NCI-H524 treated with DMSO at 0.1 percent for 48 hours (cell line): ENCODE results near the gene MKRN2OS.
"Not testable (repeated sequence)": the region's sequence is repeated elsewhere in the genome, so short reads cannot be mapped to it uniquely, and the experiment has no call there.

Source experiments
- DNase-seq: peaks from one replicate; lab custom pipeline; 2025; lab: John Stamatoyannopoulos, UW

Gene MKRN2OS

DNA sequence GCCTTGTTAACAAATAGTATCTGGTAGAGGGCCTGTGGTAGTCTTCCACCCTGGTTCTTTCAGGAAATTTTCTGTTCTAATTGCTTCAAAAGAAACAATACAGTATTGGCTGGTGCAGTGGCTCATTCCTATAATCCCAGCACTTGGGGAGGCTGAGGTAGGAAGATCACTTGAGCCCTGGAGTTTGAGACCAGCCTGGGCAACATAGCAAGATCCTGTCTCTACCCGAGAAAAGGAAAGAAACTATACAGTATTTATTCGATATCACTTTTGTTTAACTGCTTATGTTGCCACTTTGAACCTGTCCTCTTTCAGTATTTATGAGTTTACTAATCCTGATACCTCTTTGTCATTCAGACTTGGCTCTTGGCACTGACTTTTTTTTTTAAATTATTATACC lies 16.1 kb upstream of the MKRN2OS start:
- no peak for DNase-seq

DNA sequence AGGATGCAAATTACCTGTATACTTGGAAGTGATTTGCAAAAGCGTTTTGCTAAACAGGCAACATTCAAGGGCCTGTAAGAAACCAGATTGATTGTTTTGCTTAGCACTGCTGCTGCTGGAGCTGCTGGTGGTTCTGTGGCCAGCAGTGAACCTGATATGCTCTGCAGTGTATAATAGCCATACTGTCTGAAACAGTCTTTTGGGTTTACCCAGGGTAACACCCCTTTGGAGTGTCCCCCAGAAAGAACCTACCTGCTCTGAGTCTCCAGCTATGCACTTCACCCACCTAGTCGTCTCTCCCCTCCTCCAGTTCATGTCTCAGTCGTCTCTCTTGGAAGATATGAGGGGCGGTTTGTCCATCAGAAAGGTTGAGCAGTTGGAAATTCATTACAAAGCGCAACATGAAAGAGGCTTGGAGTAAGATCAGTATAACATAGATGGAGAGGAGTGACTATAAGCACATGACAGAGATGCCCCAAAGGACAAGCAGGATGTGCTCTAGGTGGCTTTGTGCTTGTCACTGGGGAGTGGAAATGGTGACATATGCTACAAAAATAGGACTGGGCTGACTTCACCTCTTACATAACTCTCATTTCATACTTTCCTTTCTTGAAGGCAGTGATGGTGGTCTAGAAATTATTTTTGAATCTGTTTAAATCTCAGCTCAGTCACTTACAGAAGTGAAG lies 15.3 kb upstream of the MKRN2OS start:
- no peak for DNase-seq

DNA sequence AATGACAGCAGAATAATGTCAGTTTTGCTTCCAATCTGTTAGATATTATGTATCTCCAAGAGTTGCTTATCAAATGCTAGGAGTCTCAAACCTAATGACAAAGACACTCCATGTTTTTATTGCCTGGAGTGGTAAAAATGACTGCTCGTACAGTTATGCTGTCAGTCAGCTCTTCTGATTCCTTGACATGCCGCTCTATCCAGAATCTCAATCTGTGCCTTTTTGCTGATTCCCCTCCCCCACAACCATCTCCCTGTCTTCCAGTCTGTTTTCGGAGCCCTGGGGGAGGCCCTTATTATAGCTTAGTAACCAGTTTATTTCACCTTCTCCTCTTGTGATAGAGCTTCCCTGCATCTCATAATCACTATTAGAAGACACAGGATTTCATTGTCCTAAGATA lies 14.2 kb upstream of the MKRN2OS start:
- no peak for DNase-seq

DNA sequence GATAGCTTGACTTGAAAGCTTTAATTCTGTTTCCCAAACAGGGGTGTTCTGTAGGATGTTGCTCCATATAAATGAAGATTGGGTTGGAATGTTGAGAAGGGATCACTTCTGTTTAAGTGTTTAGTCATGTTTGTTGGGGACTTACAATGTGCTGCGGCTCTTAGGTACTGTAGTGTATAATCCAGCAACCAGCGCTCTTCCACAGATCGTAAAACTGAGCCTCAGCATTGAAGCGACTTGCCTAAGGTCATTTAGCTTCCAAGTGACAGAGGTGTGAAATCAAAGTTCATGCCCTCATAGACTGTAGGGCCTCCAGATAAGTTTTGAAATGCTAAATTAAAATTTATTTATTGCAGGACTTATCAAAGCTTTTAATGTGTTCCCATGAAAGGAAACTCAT lies 13.4 kb upstream of the MKRN2OS start:
- no peak for DNase-seq

DNA sequence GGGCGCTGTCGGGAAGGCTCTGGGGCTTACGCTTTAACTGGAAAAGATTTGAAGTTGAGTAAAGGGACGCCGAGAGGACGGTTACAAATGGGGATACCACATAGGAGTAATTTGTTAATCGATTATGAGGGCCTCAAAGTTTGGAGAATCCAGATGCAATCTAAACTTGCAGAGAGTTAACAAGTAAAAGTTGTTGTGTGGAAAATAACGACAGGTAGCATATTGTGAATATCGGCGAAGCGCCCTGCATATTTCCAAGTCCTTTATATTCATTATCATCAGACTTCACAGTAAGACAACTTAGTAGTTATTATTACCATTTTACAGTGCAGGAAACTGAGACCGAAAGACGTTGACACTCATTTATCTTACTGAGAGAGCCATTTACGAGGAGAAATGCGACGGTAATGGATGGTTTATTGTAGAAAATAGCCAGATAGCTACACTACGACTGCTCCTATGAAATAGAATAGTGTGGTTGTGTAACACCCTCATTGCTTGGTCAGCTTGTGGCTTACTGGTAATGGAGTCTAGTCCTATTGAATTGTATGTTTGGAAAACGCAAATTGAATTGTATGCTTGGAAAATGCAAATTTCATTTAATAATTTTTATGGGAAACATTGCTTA lies 12.3 kb upstream of the MKRN2OS start:
- no peak for DNase-seq

DNA sequence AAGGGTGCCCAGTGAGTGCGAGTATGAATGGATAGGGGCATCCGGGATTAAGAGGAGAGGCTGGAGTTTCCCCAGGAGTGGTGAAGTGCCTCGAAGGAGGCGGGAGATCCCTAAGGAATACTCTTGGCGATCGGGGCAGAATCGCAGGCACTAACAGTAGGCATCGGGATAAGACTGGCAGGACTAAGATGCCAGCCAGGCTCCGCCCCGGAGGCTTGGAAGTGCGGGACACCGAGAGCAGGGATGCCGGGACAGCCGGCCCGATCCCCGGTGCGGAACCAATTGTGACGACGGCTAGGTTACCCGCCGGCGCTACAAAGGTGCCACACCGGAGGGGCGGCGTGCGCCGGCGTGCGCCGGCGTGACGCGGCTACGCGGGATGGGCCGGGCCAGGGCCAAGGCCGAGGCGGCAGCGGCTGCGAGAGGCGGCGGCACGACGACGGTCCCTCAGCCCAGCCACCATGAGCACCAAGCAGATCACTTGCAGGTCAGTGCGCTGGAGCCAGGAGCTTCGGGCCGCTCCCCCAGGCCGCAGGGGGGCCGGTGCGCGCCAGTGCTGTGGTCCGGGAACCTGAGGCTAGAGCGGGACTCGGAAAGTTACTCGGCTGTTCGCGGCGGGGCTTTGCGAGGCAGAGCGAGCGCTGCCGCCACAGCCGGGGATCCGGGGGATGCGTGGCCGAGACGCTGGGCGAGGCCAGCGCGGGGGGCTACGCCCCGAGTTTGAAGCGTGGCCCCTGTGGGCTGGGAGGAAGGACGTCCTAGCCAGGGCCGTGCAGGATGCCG lies 11.6 kb upstream of the MKRN2OS start, which contains the start of gene MKRN2:
Gene MKRN2, plus strand, starts transcription at position 398 of the 783 bp plus-strand sequence. Its CDS starts 64 bp downstream, at position 462.
- DNase-seq = peak; percentile 55

DNA sequence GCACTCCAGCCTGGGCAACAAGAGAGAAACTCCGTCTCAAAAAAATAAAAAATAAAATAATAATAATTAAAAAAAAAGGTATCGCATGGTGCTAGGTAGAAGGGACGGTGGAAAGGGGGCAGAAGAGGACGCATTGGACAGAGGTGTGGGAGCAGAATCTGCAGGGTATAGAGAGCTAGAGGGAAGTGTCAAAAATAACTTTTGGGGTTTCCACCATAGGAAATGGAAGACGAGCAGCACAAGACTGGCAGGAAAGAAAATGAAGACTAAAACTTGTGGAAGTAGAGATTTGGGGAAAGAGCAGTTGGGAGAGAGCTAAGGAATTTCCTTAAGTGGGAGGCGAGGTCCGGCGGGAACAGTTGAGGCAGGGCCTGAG lies 11.0 kb upstream of the MKRN2OS start:
- no peak for DNase-seq

DNA sequence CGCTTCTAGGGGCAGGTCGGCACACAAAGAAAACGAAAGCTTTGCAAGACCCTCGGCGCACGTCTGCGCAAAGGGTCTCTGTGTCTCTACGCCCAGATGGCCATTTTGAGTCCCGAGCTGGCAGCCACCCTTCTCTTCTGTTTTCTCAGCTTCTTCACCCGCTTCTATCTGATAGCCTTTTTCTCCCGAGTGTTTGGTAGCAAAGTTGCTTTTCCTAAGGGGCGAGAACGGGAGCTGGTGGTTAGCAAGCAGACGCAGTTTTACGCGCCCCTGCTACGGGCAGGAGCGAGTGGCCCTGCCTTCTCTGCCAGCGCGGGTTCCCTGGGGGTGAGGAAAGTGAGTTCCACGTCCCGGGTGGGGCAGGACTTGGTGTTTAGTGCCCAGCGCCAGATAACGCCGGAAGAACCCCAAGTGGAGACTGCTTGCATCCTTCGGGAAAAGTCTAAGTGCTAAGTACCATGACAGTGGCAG lies 8.7 kb upstream of the MKRN2OS start:
- no peak for DNase-seq

DNA sequence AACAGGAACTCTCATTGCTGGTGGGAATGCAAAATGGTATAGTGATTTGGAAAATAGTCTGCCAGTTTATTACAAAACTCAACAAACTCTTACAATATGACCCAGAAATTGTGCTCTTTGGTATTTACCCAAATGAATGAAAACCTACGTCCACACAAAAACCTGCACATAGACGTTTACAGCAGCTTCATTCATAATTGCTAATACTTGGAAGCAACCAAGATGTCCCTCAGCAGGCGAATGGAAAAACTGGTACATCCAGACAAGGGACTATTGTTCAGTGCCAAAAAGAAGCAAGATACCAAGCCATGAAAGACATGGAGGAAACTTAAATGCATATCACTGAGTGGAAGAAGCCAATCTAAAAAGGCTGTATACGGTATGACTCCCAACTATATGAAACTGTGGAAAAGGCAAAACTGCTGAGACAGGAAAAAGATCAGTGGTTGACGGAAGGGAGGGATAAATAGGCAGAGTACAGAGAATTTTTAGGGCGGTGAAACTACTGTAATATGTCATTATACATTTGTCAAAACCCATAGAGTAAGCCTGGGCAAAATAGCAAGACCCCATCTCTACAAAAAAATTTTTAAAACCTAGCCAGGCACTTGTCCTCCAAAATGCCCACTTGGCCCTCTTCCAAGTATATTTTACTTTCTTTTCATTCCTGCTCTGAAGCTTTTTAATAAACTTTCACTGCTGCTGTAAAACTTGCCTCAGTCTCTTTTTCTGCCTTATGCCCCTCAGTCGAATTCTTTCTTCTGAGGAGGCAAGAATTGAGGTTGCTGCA lies 4.9 kb upstream of the MKRN2OS start:
- DNase-seq = no peak

DNA sequence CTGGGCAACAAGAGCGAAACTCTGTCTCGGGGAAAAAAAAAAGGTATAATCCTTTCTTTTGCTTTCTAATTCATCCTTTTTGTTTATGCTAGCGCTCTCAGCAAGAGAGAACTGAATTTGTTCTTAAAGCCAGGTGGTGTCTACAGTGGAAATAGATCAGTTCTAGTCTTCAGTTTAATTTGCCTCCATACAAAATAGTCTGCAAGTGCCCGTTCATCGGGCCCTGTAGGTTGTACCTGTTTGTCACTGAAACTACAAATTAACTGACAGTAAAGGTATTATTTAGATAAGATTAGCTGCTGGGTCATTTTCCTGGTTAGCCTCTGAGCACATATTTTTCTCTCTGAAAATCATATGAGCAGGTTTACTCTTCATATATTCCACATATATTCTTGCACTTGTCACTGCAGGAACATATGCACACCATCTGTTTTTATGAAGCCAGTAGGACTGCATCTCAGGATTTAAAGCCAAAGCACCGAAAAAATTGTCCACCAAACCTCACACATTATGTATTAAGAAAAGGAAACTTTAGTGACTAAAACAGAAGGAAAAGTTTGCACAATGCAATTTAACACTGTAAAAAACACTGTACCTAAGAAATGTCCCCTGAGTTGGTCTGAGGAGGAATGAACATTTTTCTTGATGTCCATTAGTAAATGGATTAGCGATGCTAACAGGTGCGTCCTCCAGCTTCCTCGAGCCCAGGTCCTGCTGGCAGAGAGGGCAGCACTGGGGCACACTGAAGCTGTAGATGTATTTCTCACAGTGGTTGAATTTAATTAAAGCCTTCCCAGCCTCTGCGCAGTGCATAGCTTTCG lies 437 bp downstream of the MKRN2OS start:
- DNase-seq = peak; percentile 56

DNA sequence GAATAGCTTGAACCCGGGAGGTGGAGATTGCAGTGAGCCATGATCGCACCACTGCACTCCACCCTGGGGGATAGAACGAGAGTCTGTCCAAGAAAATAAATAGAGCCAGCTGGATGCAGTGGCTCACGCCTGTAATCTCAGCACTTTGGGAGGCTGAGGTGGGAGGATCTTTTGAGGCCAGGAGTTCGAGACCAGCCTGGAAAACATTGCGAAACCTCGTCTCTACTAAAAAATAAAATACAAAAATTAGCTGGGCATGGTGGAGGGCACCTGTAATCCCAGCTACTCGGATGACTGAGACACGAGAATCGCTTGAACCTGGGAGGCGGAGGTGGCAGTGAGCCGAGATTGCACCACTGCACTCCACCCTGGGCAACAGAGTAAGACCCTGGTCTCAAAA lies 1.8 kb downstream of the MKRN2OS start:
- DNase-seq = not testable (repeated sequence)

DNA sequence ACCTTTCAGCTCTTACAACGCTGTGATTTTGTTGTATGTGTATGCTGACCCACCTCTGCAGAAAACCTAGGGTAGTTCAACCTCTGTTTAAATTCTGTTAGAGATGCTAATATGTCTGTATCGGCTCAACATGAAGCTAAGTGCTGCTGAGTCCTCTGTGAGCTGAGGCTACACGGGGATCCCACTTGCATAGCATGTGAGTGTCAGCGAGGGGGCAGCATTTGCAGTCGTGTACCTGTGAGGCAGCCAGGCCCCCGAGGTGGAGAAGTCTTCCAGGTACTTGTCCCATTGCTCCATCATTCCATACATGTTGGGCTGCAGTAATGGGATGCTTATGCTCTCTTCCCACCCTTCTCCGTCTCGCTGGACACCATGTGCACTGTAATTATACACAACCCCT lies 3.7 kb downstream of the MKRN2OS start:
- DNase-seq = no peak

DNA sequence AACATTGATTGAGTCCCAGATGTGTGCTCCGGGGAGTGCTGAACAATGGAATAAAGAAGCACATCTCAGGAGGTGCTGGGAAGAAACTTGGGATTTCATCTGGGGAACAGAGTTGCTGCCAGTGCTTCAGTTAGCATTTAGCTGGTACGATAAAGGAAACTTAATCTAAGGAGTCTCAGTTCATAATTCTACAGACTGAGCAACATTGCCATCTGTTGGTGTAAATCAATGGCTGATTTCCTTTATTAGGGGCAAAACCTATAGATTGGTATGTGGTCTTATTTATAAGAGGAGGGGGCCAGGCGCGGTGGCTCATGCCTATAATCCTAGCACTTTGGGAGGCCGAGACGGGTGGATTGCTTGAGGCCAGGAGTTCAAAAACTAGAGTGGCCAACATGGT lies 8.9 kb downstream of the MKRN2OS start:
- no peak for DNase-seq

DNA sequence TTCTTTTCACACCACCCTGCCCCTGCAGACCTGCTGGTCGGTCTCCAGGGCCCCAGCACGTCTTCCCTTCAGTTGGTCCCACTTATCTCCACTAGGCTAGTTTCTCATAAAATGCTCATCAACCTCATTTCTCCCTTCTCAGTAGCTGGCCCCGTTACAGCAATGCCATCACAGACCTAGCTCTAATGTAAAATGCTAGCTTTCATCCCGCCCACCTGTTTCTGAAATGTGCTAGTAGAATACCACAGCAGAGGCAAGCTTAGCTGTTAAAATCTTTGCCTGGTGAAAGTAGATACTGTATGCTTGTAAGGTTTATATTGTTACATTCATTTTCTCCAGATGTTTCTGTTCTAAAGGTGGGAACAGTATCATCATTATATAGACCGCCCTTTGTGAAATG lies 13.1 kb downstream of the MKRN2OS start:
- DNase-seq = no peak

DNA sequence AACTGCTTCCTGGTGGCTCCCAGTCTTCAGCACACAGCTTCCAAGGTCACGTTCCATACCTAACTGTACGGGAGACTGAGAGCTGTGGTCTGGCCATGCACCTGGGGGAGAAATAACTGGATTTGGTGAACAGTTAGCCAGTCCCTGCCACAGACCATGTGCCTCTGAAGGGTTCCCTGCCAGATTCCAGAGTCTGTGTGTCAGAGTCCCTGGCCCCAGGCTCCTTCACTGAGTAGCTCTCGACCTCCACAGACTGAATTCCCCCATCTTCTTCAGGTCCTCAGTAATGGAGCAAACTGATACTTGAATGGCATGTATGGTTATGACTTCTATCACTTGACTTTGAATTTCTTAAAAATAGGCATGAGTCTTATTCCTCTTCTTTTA lies 17.5 kb downstream of the MKRN2OS start:
- DNase-seq = no peak

DNA sequence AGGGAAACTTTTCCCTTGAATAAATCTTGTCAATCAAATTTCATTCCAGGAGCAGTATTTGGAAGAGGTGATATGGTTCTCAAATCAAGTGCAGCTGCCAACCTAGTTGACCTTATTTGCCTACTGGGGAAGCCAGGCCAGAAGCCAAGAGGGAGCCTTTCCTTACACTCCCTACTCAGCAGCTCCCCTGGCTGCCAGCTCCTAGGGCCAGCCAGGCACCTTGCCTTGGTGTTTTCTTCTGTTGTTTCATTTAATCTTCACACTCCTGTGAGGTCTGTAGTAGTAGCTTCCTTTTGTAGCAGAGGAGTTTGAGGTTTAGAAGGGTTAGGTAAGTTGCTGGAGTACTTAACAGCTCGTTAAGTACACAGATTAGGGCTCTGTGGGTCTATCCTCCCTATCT lies 22.6 kb downstream of the MKRN2OS start:
- DNase-seq = no peak

DNA sequence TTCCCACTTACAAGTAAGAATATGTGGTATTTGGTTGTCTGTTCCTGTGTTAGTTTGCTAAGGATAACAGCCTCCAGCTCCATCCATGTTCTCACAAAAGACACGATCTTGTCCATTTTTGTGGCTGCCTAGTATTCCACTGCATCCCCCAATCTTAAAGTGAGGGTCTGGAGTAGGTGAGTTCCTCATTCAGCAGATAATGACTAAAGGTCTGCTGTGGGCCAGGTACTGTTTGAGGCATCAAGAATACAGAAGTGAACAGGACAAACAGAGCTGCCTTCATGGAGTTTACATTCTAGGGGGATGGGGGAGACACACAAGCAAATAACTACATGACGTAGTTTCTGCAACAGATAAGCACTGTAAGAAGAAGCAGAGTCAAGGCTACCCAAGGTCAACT lies 24.3 kb downstream of the MKRN2OS start:
- DNase-seq = no peak

DNA sequence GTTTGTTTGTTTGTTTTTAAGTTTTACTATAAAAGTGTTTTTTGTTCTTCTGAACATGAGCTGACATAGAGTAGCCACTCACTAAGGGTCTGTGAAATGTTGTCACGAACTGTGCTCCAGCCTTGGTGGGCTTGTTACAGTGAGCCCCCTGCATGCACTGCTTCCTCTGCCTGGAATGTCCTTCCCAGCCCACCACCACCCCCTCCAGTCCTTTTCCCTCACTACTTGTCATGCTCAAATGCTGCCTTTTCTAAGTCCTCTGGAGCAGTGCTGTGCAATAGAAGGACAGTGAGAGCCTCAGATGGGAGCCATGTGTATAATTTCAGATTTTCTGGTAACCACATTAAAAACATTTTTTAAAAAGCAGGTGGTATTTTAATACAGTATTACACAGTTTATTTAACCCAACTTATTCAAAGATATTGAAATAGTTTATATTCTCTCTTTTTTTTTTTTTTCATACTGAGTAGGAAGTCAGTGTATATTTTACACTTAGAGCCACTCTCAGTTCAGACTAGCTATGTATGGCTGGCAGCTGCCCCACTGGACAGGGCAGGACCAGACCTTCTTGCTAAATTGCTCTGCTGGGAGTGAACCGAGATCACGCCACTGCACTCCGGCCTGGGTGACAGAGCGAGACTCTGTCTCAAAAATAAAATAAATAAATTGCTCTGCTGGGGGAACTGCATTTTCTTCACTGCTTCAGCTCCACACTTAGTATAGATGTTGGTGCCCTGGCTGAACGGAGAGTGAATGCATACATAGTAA lies 26.9 kb downstream of the MKRN2OS start:
- DNase-seq = no peak

DNA sequence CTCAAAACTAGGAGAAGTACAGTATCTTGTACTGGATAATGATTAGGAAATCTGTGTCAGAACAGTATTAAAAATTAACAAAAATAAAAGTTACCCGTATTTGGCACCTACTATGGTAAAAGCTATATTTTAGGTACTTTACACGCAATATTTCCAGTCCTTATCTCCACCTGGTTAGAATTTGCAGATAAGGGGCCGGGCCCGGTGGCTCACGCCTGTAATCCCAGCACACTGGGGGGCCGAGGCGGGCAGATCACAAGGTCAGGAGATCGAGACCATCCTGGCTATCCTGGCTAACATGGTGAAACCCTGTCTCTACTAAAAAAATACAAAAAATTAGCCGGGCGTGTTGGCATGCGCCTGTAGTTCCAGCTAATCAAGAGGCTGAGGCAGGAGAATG lies 28.4 kb downstream of the MKRN2OS start:
- no peak for DNase-seq

DNA sequence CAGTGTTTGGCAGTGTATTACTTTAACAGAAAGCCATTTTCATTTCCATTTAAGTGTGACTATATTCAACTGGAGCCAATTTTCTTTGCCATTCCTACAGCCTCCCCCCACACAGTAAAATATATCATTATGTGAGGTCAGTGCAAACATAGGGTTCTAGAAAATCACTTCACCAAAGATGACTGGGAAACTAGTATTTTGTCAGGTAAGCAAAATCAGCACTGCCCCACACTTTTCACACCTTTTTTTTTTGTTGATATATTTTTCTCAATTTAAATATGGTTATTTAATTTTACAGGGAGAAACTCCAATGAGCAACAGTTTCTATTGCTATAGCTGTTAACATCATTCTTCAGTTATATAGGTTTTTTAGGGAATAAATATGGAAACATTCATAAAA lies 29.7 kb downstream of the MKRN2OS start:
- no peak for DNase-seq
